ENCODE results near the gene JPH2.

DNA sequence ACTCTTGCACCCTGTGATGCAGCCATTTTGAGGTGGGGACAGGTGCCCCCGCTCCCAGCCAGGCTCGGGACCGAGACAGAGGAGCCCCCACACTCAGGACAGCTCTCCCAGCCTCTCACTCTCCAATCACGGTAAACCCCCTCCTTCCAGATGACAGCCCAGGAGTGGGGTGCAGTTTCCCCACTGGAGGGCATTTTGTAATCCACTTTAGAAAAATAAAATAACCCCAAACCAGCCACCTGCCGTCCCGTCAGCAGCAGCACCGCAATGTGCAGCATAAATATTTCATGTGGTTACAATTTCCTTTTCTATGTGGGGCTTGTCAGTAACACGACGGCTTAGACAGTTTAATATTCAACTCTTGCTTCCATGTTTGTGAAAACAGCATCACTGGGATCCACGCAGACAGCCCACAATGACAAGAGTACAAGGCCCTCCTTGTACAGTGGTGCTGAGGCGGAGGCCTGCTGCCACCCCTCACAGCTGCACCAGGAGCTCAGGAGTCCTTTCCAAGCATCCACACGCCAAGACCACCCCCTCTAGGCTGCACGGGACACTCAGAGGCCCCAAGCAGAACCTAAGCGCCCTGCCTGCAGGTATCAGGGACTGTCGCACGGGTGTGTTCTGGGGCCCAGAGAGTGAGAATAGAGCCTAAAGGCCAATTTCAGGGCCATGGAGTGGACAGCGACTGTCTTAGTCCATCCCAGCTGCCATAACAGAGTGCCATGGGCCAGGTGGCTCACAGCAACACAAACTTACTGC is 116.7 kb downstream of the JPH2 start:
- TF ChIP-seq, protein P1, sequence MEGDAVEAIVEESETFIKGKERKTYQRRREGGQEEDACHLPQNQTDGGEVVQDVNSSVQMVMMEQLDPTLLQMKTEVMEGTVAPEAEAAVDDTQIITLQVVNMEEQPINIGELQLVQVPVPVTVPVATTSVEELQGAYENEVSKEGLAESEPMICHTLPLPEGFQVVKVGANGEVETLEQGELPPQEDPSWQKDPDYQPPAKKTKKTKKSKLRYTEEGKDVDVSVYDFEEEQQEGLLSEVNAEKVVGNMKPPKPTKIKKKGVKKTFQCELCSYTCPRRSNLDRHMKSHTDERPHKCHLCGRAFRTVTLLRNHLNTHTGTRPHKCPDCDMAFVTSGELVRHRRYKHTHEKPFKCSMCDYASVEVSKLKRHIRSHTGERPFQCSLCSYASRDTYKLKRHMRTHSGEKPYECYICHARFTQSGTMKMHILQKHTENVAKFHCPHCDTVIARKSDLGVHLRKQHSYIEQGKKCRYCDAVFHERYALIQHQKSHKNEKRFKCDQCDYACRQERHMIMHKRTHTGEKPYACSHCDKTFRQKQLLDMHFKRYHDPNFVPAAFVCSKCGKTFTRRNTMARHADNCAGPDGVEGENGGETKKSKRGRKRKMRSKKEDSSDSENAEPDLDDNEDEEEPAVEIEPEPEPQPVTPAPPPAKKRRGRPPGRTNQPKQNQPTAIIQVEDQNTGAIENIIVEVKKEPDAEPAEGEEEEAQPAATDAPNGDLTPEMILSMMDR (IDR thresholded peaks at IDR 0.05; ENCODE audit: low read depth, low read length) = no peak
- no peak for TF ChIP-seq POLR2A (IDR thresholded peaks at IDR 0.05; ENCODE audit: extremely low read depth, insufficient read length)
- TF ChIP-seq MYC (IDR thresholded peaks at IDR 0.05; ENCODE audit: low read depth, low read length) = 0 out of 2 replicates have a peak, but pooled peaks have one; percentile 26
- TF ChIP-seq, protein P2, sequence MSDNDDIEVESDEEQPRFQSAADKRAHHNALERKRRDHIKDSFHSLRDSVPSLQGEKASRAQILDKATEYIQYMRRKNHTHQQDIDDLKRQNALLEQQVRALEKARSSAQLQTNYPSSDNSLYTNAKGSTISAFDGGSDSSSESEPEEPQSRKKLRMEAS (IDR thresholded peaks at IDR 0.05; ENCODE audit: low read depth, low read length) = no peak
